HG03045 (cell line): ENCODE data around the gene REM2.
A peak's percentile ranks its signal among the peaks of the same experiment; 100 is the strongest.

Experiments
- ATAC-seq: cut with Tn5 transposase; IDR thresholded peaks from one replicate; pipeline ENCODE4 v1.9.1; 2021; ENCODE audit warnings: mild to moderate bottlenecking, moderate library complexity; ENCODE audit not compliant: unreplicated experiment

Gene REM2

DNA sequence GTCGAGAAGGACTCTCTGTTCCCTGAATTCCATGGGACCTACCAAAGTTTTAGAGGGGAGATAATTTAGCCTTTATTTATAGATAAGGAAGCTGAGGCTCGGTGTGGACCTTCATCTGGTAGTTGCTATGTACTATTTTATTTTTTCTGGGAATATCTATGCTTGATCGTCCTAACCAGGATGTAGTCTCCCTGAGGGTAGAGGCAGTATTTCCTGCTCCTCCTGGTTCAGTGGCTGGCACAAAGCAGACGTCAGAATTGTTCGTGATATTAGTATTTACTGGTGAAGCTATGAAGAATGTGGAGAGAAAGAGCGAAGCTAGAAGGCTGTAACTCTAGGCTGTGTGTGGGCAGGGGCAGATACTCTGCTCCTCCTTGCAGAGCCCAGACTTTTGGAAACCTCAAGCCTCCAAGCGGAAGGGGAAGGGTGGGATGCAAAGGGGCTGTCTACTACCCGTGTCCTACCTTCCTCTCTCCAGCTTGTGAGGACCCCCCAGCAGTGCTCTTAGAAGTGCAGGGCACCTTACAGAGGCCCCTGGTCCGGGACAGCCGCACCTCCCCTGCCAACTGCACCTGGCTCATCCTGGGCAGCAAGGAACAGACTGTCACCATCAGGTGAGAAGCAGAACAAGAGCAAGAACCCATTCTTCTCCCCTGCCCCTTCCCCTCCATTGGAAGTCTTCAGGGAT is 10.0 kb upstream of the REM2 start:
- ATAC-seq = no peak

DNA sequence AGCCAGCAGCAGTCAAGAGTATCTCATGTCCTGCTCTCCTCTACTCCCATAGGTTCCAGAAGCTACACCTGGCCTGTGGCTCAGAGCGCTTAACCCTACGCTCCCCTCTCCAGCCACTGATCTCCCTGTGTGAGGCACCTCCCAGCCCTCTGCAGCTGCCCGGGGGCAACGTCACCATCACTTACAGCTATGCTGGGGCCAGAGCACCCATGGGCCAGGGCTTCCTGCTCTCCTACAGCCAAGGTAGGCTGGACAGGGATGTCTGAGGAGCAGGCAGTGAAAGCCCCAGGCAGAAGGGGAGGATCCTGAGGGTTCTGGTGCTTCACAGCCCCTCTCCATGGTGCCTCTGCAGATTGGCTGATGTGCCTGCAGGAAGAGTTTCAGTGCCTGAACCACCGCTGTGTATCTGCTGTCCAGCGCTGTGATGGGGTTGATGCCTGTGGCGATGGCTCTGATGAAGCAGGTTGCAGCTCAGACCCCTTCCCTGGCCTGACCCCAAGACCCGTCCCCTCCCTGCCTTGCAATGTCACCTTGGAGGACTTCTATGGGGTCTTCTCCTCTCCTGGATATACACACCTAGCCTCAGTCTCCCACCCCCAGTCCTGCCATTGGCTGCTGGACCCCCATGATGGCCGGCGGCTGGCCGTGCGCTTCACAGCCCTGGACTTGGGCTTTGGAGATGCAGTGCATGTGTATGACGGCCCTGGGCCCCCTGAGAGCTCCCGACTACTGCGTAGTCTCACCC is 7.8 kb upstream of the REM2 start:
- ATAC-seq = no peak

DNA sequence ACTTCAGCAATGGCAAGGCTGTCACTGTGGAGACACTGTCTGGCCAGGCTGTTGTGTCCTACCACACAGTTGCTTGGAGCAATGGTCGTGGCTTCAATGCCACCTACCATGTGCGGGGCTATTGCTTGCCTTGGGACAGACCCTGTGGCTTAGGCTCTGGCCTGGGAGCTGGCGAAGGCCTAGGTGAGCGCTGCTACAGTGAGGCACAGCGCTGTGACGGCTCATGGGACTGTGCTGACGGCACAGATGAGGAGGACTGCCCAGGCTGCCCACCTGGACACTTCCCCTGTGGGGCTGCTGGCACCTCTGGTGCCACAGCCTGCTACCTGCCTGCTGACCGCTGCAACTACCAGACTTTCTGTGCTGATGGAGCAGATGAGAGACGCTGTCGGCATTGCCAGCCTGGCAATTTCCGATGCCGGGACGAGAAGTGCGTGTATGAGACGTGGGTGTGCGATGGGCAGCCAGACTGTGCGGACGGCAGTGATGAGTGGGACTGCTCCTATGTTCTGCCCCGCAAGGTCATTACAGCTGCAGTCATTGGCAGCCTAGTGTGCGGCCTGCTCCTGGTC is 7.2 kb upstream of the REM2 start:
- ATAC-seq = no peak

DNA sequence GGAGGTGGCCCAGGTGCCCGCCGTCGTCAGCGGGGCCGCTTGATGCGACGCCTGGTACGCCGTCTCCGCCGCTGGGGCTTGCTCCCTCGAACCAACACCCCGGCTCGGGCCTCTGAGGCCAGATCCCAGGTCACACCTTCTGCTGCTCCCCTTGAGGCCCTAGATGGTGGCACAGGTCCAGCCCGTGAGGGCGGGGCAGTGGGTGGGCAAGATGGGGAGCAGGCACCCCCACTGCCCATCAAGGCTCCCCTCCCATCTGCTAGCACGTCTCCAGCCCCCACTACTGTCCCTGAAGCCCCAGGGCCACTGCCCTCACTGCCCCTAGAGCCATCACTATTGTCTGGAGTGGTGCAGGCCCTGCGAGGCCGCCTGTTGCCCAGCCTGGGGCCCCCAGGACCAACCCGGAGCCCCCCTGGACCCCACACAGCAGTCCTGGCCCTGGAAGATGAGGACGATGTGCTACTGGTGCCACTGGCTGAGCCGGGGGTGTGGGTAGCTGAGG is 6.0 kb upstream of the REM2 start:
- no peak for ATAC-seq

DNA sequence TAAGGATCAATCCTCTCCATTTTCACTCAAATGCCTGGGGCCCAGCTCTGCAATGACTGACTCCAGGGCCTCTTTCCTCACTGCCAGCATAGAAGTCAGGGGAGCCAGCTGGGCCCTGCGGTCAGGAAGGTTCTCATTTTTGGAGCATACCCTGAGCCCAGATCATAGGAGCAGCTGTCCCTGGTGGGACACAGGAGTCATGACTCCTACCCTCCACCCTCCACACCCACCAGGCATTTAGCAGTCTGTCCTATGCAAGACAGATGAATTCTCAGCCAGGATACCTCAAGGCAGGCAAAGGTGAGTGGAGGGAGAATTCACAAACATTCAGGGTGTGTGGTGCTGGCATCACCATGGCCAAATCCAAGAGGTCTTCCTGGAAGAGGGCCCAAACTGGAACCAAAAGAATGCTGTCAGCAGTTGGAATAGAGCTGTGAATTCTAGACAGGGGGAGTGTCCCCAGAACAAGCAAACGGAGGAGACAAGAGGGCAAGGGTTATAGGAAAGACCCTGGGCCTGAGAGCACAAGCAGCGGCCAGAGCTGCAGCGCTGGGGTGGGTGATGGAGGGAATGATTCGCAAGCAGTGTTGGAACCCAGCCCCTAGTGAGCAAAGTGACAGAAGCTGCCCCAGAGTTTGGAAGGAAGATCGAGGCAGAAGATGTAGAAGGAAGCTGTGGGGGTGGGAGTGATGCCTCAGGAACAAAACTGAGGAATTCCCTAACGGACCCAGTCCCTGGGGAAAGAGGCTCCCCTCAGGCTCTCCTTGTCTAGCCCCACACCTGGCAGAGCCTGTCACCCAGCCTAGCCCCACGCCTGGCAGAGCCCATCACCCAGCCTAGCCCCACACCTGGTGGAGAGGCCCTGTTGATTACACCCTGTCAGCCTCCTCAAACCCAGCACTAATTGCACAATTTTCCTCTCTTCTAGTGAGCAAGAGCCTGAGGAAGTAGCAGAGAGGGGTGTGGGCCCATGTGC is 4.5 kb upstream of the REM2 start:
- no peak for ATAC-seq

DNA sequence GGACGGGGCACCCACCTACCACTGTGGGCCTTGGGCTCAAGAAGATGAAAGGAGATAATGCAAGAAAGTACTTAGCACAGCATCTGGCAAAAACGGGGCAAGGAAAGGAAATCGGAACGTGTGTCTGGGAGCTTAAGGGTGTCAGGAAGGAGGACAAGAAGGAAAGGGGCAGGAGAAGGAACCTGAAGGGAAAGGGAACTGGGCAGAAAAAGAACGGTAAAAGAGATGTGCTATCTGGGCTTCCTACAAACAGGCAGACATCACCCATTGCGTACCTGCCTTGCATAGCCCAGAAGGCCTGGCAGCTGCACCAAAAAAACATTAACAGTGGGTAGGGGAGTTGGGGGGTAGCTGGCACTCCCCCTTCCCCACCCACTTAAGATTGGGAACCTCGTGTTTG is 958 bp upstream of the REM2 start:
- ATAC-seq = no peak

DNA sequence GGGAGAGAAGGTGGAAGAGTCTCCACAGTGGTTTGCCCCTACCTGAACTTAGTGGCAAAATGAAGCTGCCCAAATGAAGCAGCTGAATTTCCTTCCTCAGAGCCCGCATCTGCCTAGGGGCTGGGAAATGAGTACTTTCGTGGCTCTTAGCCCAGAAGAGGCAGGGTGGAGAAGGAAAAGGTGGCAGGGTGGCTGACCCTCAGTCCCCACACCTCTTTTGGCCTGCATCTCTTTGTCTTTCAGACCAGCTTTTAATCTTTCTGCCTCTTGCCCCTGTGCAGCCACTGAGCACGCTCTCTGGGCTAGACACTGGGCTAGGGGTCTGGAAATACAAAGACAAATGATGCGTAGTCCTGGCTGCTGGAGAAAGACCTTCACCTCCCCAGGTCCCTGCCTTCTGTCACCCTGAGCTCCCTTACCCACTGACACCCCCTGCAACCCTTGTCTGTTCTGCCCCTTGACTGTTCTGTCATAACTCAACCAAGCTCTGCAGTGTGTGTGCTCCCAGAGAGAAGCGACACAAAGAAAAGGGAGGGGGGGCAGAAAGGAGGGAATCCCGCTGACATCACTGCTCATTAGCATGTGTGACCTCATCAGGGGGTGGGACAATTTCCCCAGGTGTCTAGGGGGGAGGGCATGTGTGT is 371 bp upstream of the REM2 start:
- no peak for ATAC-seq

DNA sequence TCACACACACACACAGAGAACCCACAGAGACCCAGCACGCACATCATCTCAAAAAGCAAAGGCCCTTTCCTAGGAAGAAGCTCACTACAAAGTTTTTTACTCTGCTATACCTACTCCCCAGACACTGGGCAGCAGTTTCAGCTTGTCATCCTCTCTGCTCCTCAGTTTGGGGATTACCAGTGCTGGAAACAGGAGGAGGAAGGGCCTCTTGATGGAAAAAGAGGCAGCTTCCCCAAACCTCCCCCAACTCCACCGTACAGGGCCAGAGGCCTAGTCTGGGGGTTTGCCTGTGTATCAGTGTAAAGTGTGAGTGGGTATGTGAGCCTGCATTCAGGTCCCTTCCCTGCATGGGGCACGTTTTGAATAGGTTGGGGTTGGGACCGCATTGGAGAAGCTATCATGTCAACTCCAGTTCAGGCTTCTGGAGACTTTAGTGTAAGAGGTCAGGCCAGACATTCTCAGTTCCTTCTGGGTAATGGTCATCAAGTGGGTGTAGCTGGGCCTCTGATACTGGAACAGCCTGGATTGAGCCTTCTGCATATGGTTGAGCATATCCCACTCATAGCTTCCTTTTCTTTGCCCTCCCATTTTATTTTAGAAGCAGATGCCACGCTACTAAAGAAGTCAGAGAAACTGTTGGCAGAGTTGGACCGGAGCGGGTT is 1.2 kb downstream of the REM2 start:
- no peak for ATAC-seq

DNA sequence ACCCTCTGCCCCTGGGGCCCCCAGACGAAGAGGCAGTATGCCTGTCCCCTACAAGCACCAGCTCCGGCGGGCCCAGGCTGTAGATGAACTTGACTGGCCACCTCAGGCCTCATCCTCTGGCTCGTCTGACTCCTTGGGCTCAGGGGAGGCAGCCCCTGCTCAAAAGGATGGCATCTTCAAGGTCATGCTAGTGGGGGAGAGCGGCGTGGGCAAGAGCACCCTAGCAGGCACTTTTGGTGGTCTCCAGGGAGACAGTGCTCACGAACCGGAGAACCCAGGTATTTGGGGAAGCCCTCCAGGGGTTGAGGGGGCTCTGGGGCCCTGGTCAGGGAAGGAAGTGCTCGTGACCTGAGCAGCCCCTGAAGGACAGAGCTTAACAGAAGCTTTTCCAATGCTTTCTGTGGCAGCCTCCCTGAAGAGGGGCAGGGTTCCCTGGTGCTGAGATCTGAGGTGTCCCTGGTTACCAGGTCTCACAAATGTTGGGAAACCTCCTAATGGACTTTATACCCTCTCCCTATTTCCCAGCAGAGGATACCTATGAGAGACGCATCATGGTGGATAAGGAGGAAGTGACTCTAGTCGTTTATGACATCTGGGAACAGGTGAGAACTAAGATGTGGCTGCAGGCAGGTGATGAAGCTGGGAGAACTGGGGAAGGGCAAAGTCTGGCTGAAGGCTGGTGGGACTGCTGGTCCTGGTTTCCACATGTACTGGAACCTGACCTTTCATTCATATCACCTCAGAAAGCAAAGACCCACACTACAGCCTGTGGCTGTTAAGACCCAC is 1.9 kb downstream of the REM2 start:
- no peak for ATAC-seq

DNA sequence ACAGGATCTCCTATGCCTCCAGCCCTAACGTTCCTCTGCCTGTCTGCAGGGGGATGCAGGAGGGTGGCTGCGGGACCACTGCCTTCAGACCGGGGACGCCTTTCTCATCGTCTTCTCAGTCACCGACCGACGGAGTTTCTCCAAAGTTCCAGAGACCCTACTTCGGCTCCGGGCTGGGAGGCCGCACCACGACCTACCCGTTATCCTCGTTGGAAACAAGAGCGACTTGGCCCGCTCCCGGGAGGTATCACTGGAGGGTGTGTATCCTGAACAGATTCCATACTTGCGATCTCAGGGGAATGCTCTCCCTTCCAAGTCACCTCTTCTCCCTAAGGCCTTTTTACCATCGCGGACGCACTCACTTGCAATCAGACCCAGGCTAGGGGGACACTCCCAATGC is 3.0 kb downstream of the REM2 start:
- ATAC-seq = no peak

DNA sequence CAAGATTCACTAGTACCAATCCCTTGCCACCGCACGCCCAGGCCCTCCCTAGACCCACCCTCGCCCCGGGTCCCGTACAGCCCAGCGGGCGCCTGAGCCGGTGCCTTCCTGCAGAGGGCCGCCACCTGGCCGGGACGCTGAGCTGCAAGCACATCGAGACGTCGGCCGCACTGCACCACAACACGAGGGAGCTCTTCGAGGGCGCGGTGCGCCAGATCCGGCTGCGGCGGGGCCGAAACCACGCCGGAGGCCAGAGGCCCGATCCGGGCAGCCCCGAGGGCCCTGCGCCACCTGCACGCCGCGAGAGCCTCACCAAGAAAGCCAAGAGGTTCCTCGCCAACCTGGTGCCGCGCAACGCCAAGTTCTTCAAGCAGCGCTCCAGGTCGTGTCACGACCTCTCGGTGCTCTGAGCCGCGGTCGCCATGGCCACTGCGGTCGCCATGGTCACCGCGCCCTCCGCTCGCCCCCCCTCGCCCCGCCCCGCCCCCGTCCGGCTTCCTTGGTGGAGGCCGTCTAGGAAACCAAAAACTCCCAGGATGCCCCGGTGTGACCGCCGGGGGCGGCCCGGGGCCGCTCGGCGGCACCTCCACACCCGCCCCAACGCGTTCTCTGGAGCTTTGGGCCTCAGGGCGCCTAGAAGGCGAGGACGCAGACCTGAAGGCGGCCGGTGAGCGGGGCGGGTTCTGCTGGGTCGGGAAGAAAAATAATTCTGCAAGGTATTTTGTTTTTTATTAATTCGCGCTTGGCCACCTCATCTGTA is 3.7 kb downstream of the REM2 start:
- ATAC-seq = peak; percentile 59

DNA sequence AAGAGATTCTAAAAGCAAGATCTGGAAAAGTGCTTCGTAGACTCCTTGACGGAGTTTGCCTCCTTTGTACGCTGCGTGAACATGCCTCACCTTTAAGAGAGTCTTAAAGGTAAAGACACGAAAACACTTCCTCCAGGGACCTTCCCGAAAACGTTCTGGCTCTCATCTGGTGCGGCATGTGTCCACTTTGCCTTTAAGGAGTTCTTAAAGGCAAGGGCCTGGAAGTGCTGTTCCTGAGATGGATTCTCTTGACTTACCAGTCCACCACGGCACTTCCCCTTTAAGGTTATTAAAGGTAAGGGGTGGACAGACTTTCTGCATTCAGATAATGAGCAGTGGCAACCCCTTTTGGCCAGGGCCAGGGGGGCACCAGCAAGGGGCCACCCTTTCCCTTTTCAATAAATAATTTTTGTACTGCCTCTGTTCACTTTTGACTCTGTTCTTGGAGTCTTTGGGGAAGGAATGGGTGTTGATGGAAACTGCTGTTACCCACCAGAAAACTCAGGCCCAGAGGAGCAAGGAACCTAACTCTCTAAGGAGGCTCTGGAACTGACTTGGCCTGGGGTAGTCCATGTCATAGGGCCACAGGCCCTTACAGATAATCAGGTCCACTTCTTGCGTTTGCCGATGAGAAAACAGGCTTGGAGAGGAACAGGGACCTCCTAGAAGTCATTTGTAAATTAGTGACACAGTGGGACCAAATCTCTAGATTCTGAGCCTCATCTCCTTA is 4.4 kb downstream of the REM2 start:
- ATAC-seq = peak; percentile 48

DNA sequence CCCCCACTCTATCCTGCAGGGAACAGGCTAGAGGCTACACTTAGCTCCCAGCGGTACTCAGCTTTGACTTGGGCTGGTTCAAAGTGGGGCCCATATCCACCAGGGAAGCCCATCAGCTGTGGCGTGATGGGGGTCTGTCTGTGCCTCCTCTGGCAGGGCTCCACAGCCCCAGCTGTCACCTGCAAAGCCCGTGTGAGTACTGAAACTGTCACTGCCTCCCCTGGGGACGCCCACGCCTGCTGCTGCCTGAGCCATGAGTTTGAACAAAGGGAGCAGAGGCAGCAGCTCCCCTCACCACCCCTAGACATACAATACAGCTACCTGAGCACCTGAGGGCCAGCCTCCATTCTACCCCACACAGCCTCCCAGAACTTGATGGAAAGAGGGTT is 5.0 kb downstream of the REM2 start:
- ATAC-seq = peak; percentile 38

DNA sequence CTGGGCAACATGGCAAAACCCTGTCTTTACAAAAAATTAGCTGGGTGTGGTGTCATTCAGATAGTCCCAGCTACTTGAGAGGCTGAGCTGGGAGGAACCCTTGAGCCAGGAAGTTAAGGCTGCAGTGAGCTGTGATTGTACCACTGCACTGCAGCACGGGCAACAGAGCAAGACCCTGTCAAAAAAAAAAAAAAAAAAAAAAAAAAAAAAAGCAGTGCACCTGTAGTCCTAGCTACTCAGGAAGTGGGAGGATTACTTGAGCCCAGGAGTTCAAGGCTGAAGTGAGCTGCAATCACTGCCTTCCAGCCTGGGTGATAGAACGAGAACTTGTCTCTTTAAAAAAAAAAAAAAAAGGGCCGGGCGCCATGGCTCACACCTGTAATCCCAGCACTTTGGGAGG is 5.6 kb downstream of the REM2 start:
- ATAC-seq = no peak

DNA sequence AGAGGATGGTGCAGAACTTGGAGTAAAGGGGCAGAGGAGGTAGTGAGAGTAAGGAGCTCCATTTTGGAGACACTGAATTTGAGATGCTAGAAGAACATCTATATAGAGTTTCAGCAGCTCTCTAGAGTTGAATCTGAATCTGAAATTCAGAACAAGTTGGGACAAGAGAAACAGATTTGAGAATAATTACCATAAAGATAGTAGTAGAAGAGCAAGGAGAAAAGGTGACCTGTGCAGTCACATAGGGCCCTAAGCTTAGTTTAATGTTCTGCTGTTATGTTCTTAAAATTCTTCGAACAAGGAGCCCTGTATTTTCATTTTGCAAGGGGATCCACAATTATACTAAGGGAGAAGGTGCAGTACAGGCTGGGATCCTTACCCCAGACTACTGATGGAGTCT is 7.4 kb downstream of the REM2 start:
- ATAC-seq = no peak

DNA sequence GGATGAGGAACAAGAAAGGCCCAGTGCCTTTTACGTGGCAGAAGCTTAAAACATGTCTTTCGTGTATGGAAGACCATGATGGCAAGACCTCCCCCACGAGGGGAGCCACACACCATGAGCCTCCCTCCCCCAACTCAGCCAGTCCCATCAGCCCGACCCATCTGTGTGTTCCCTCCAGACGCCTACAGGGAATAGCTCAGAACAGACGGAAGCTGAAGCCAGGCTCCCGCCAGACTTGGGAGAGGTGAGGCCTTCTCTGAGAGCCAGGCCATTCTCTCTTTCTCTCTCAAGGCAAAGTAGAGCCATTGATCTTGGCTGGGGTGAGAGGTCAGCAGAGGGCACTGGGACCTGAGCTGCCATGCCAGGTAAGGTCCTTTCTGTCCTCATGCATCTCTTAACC is 9.5 kb downstream of the REM2 start:
- ATAC-seq = no peak

DNA sequence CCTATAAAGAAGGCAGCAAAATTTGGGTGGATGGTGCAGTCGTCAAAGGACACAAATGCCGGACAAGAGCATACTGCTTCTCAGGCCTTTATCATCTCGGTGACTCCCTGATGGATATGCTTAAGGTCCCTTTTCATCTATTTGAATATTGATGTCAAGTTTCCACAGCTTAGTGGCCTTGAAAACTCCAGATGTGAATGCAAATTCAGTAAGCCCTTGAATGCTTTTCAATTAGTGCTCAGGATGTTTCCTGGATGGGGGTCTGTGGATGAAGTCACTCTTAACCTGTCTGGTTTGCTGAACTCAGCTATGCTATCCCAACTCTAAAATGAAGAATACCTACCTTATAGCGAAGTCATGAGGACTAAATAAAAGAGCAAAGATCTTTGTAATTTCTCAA is 10.7 kb downstream of the REM2 start:
- no peak for ATAC-seq

DNA sequence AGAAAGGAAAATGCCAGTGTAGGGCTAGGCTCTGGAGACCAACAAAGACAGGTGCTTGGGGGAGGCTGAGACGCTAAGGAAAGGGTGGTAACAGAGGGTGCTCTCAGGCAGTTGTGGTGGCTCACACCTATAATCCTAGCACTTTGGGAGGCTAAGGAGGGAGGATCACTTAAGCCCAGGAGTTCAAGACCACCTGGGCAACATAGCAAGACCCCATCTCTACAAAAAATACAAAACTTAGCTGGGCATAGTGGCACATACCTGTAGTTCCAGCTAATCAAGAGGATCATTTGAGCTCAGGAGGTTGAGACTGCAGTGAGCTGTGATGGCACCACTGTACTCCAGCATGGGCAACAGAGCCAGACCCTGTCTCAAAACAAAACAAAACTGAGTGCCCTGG is 12.4 kb downstream of the REM2 start:
- ATAC-seq = no peak
